ENCODE results near the gene GUCY1A2. TPM values are rescaled to one million over a fixed set of nuclear protein-coding genes. Genes with fewer than 3 reads are reported as not detected.

The GUCY1A2 gene
- polyA plus RNA-seq, 1 donor from 2014 or later: not detected

DNA sequence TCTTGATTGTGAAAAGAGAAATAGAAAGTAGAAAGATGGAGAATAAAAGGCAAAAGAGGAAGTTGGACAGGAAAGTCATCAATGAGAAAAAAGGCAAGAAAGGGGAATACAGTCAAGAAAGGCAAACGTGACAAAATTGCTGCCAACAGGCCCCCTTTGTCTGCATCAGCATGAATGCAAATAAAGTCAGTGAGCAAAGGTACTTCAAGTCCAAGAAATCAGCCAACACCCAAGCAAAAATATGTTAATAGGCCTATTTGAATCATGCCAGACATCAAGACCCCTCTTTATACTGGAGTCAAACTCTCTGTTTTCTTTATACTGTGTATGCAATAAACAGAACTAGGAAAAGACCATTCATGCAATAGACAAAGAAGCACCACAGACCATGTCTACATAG, 34.3 kb downstream of the GUCY1A2 start:
- H3K9me3 Mint-ChIP-seq: no peaks in the 10 kb centered on the region
- H3K4me1 Mint-ChIP-seq: peaks cover 0 to 1% (median 0%) of the 10 kb centered on the region in 3 donors
- no peak overlapping the region for H3K4me3 Mint-ChIP-seq
- no peak overlapping the region for H3K27ac Mint-ChIP-seq
- H3K36me3 Mint-ChIP-seq: peaks cover 2% of the 10 kb centered on the region
- no peaks in the 10 kb centered on the region for H3K27me3 Mint-ChIP-seq

DNA sequence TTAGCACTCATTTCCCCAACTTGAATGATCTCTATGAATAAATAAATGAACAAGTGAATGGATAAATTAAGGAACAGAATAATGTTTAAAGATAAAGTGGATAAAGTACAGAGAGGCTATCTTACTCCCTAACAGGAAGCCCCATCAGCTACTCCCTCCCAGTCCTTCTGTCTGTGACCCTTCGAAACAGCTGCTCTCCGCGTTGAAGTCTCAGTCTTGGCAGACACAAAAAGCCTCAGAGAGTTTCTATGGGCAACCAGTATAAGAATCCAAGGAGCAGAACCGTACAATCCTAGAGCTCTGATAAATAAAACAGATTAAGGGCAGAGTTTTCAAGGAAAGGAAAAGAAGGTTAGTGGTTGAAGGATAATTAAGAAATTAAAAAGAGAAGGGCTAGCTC, 35.0 kb downstream of the GUCY1A2 start:
- peaks cover 0 to 1% (median 0%) of the 10 kb centered on the region in 3 donors for H3K4me1 Mint-ChIP-seq
- H3K36me3 Mint-ChIP-seq: peaks cover 2% of the 10 kb centered on the region
- H3K27ac Mint-ChIP-seq: no peak overlapping the region
- no peaks in the 10 kb centered on the region for H3K9me3 Mint-ChIP-seq
- H3K4me3 Mint-ChIP-seq: no peak overlapping the region
- no peaks in the 10 kb centered on the region for H3K27me3 Mint-ChIP-seq

DNA sequence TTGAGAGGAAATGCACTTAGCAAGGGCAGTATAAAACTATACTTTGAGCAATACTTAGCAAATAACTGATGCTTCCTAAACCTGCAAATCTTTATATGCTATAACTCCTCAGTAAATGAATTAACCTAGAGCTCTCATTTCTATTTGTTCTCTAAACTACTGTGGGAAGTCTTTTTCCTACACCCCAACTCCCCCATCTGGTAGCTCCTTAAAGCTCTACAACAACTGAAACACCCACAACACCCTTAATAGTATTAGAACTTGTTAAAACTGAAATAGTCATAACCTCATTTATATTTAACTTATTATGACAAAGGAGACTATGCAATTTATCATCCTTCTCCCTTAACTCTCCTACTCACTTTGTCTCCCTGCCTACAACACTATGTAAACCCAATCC, 43.4 kb downstream of the GUCY1A2 start:
- no peaks in the 10 kb centered on the region for H3K36me3 Mint-ChIP-seq
- H3K9me3 Mint-ChIP-seq: peaks cover 0 to 2% (median 0%) of the 10 kb centered on the region in 3 donors
- no peak overlapping the region for H3K4me3 Mint-ChIP-seq
- H3K4me1 Mint-ChIP-seq: no peaks in the 10 kb centered on the region
- H3K27ac Mint-ChIP-seq: no peak overlapping the region
- no peaks in the 10 kb centered on the region for H3K27me3 Mint-ChIP-seq

DNA sequence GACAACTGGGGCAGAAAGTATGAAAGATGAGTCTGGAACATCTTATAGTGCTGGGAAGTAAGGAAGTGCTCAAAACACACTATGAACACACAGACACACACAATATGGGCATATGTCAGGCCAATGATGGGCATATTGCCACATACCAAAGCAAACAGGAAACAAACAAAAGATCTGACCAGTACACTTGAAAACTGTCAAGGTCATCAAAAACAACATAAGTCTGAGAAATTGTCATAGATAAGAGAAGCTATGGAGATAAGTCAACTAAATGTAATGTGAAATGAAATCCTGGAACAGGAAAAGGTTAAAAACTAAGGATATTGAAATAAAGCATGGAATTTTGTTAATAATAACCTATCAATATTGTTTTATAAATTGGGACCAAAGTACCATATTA, 46.4 kb downstream of the GUCY1A2 start:
- Mint-ChIP-seq H3K4me1 (no peaks in the 10 kb centered on the region), H3K4me3 (no peak overlapping the region), H3K27ac (no peak overlapping the region), H3K36me3 (no peaks in the 10 kb centered on the region), H3K9me3 (peaks cover 0 to 2% (median 0%) of the 10 kb centered on the region in 3 donors), H3K27me3 (no peaks in the 10 kb centered on the region)

- no peak overlapping the region for H3K27ac Mint-ChIP-seq
- H3K4me3 Mint-ChIP-seq: no peak overlapping the region
- H3K27me3 Mint-ChIP-seq: no peaks in the 10 kb centered on the region
- no peaks in the 10 kb centered on the region for H3K4me1 Mint-ChIP-seq
- H3K9me3 Mint-ChIP-seq: peaks cover 0 to 2% (median 0%) of the 10 kb centered on the region in 3 donors
- no peaks in the 10 kb centered on the region for H3K36me3 Mint-ChIP-seq
These were observed 48.5 kb downstream of the GUCY1A2 start for GRCh38 chr11:106969644-106970355.

GRCh38 chr11:106962995-106963394, 55.3 kb downstream of the GUCY1A2 start:
- Mint-ChIP-seq H3K4me1 (no peaks in the 10 kb centered on the region), H3K27ac (no peak overlapping the region), H3K27me3 (no peaks in the 10 kb centered on the region), H3K9me3 (peaks cover 0 to 4% (median 3%) of the 10 kb centered on the region in 3 donors), H3K4me3 (no peak overlapping the region), H3K36me3 (no peaks in the 10 kb centered on the region)

- Mint-ChIP-seq H3K4me1 (no peaks in the 10 kb centered on the region), H3K9me3 (peaks cover 0 to 5% (median 3%) of the 10 kb centered on the region in 3 donors), H3K27me3 (no peaks in the 10 kb centered on the region), H3K27ac (no peak overlapping the region), H3K36me3 (no peaks in the 10 kb centered on the region), H3K4me3 (no peak overlapping the region)
These were observed 56.8 kb downstream of the GUCY1A2 start for GRCh38 chr11:106961518-106961917.

DNA sequence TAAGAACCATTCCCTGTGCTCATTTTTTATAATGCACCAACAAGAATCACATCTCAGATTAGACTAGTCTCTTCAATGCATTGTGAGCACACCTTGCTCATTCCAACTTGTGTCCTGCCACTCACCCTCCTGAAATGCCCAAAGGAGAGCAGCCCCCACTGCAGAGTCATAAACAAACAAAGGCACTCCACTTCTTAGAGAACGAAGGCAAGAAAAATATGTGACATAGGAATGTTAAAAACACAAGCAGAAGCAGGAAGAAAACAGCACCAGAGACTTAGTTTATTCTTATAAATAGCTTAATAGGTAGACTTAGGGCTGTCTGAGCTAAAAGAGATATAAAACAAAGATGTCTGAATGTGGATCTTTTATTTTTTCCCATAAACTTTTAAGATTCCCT, 57.2 kb downstream of the GUCY1A2 start:
- no peaks in the 10 kb centered on the region for H3K4me1 Mint-ChIP-seq
- H3K27me3 Mint-ChIP-seq: no peaks in the 10 kb centered on the region
- no peaks in the 10 kb centered on the region for H3K36me3 Mint-ChIP-seq
- H3K9me3 Mint-ChIP-seq: peaks cover 0 to 10% (median 3%) of the 10 kb centered on the region in 3 donors
- no peak overlapping the region for H3K4me3 Mint-ChIP-seq
- no peak overlapping the region for H3K27ac Mint-ChIP-seq

GRCh38 chr11:106959800-106960199, 58.5 kb downstream of the GUCY1A2 start:
- H3K9me3 Mint-ChIP-seq: peaks cover 0 to 15% (median 3%) of the 10 kb centered on the region in 3 donors
- no peaks in the 10 kb centered on the region for H3K36me3 Mint-ChIP-seq
- no peaks in the 10 kb centered on the region for H3K4me1 Mint-ChIP-seq
- H3K27ac Mint-ChIP-seq: no peak overlapping the region
- no peak overlapping the region for H3K4me3 Mint-ChIP-seq
- H3K27me3 Mint-ChIP-seq: no peaks in the 10 kb centered on the region

GRCh38 chr11:106959386-106959785, 58.9 kb downstream of the GUCY1A2 start:
- no peaks in the 10 kb centered on the region for H3K4me1 Mint-ChIP-seq
- H3K9me3 Mint-ChIP-seq: peaks cover 0 to 15% (median 6%) of the 10 kb centered on the region in 3 donors
- H3K36me3 Mint-ChIP-seq: no peaks in the 10 kb centered on the region
- H3K4me3 Mint-ChIP-seq: no peak overlapping the region
- H3K27ac Mint-ChIP-seq: no peak overlapping the region
- H3K27me3 Mint-ChIP-seq: no peaks in the 10 kb centered on the region

DNA sequence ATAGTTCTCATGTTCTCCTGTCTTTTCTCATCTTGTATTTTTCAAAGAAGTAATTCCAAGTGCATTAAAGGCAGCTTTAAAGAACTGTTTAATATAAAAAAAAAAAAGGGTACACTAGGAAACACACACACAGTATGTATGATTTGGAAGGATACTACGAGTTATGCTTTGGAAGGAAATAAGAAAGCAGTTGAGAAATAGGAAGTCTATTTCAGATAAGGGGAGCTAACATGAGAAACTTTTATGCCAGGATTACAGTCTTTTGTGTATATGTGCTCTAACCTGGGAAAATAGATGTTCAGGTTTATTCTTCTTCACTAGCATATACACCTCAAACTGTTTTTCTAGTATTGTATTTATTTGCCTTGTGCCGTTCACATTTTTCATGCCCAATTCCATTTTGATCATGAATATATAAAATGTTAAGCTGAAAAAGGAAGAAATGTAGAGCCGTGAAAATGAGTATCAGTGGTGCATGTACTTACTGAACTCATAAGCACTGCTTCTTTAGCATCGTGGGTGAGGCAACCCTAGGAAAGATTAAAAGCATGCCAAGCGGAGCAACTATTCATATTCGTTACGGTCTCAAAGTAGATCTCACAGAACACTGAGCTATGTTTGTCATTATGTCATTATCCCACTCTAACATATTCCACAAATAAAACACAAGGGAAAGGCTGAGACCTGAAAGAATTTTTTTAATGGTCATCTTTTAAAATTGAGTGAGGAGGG, 59.6 kb downstream of the GUCY1A2 start:
- Mint-ChIP-seq H3K4me1 (no peaks in the 10 kb centered on the region), H3K27me3 (no peaks in the 10 kb centered on the region), H3K27ac (no peak overlapping the region), H3K4me3 (no peak overlapping the region), H3K36me3 (no peaks in the 10 kb centered on the region), H3K9me3 (peaks cover 0 to 21% (median 4%) of the 10 kb centered on the region in 3 donors)

GRCh38 chr11:106957030-106957482, 61.2 kb downstream of the GUCY1A2 start:
- Mint-ChIP-seq H3K36me3 (no peaks in the 10 kb centered on the region), H3K9me3 (peaks cover 0 to 24% (median 4%) of the 10 kb centered on the region in 3 donors), H3K4me1 (no peaks in the 10 kb centered on the region), H3K27me3 (no peaks in the 10 kb centered on the region), H3K27ac (no peak overlapping the region), H3K4me3 (no peak overlapping the region)

GRCh38 chr11:106950067-106950491, 68.2 kb downstream of the GUCY1A2 start:
- no peaks in the 10 kb centered on the region for H3K36me3 Mint-ChIP-seq
- no peaks in the 10 kb centered on the region for H3K4me1 Mint-ChIP-seq
- H3K27me3 Mint-ChIP-seq: no peaks in the 10 kb centered on the region
- H3K4me3 Mint-ChIP-seq: no peak overlapping the region
- peaks cover 1 to 9% (median 6%) of the 10 kb centered on the region in 3 donors for H3K9me3 Mint-ChIP-seq
- no peak overlapping the region for H3K27ac Mint-ChIP-seq

- H3K27ac Mint-ChIP-seq: no peak overlapping the region
- H3K4me3 Mint-ChIP-seq: no peak overlapping the region
- no peaks in the 10 kb centered on the region for H3K4me1 Mint-ChIP-seq
- no peaks in the 10 kb centered on the region for H3K36me3 Mint-ChIP-seq
- H3K27me3 Mint-ChIP-seq: no peaks in the 10 kb centered on the region
- peaks cover 0 to 5% (median 0%) of the 10 kb centered on the region in 3 donors for H3K9me3 Mint-ChIP-seq
These were observed 75.2 kb downstream of the GUCY1A2 start for GRCh38 chr11:106943089-106943488.

DNA sequence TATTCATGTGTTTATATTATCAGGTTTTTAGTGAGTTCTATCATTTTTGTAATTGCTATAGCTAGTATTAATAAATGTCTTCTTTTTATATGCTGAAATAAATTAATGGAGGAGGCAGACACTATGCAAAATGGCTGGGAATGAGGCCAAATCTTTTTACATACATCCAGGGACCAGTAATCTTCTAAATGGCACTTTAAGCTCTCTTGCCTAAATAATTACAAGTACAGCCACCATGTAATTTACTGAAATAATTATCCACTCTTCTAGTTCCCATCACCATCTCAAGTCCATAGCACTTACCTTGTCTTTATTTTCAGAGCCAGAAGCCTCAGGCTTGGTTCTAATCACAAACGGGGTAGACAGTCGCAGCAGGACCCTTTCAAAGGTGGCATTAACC, 79.1 kb downstream of the GUCY1A2 start:
- Mint-ChIP-seq H3K4me3 (no peak overlapping the region), H3K4me1 (no peaks in the 10 kb centered on the region), H3K36me3 (no peaks in the 10 kb centered on the region), H3K27me3 (no peaks in the 10 kb centered on the region), H3K9me3 (peaks cover 0 to 4% (median 0%) of the 10 kb centered on the region in 3 donors), H3K27ac (no peak overlapping the region)
